Sigmoid colon (tissue), 3 donors: ENCODE results near the gene RUNX2.

Experiments
- POLR2A ChIP-seq, 2 donors: fragments of 450-650 bp; IDR thresholded peaks; one replicate each; pipeline ENCODE4 v1.6.1; 2016; ENCODE audit warnings: antibody characterized with exemption in 2 of 2, mild to moderate bottlenecking in 2 of 2, moderate library complexity in 2 of 2
- TF ChIP-seq, protein P1 (sequence below), 4 experiments: fragments of 450-650 bp in 3 of 4; fragments of 200-600 bp in 1 of 4; IDR thresholded peaks; one replicate each; pipeline ENCODE4 v1.5.1; 2016 to 2019; ENCODE audit warnings: antibody characterized with exemption in 4 of 4, mild to moderate bottlenecking in 3 of 4, moderate library complexity in 2 of 4

GRCh38 chr6:45679163-45679562, 351.0 kb downstream of the RUNX2 start:
- TF ChIP-seq POLR2A (IDR thresholded peaks at IDR 0.05): no peak
- TF ChIP-seq, protein P1, sequence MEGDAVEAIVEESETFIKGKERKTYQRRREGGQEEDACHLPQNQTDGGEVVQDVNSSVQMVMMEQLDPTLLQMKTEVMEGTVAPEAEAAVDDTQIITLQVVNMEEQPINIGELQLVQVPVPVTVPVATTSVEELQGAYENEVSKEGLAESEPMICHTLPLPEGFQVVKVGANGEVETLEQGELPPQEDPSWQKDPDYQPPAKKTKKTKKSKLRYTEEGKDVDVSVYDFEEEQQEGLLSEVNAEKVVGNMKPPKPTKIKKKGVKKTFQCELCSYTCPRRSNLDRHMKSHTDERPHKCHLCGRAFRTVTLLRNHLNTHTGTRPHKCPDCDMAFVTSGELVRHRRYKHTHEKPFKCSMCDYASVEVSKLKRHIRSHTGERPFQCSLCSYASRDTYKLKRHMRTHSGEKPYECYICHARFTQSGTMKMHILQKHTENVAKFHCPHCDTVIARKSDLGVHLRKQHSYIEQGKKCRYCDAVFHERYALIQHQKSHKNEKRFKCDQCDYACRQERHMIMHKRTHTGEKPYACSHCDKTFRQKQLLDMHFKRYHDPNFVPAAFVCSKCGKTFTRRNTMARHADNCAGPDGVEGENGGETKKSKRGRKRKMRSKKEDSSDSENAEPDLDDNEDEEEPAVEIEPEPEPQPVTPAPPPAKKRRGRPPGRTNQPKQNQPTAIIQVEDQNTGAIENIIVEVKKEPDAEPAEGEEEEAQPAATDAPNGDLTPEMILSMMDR (IDR thresholded peaks at IDR 0.05): no peak
